Mesenteric fat pad (tissue), 1 donor: ENCODE measurements around the gene ST7. TPM values are rescaled to one million over a fixed set of nuclear protein-coding genes. Genes with fewer than 3 reads are reported as not detected.

Source experiments
- DNase-seq: peaks from one replicate; pipeline ENCODE4 v3.0.0-alpha.2; 2020; ENCODE audit warnings: low spot score
- total RNA-seq: library from RNA; stranded (reverse); fragmentation: NEBNext Ultra II Directional; extraction: Animal tissue kit (Norgen Biotek cat#: 25700); gene quantifications from one replicate; pipeline ENCODE4 v1.2.1, GENCODE V29; 2021
- donor health status: DM: yes; HTN: yes; CAD: no.

Gene ST7
- total RNA-seq, 1 donor from 2014 or later: 17.3 TPM

- DNase-seq: no peak
Observed at GRCh38 chr7:117149692-117150091, 196.4 kb downstream of the ST7 start.

DNA sequence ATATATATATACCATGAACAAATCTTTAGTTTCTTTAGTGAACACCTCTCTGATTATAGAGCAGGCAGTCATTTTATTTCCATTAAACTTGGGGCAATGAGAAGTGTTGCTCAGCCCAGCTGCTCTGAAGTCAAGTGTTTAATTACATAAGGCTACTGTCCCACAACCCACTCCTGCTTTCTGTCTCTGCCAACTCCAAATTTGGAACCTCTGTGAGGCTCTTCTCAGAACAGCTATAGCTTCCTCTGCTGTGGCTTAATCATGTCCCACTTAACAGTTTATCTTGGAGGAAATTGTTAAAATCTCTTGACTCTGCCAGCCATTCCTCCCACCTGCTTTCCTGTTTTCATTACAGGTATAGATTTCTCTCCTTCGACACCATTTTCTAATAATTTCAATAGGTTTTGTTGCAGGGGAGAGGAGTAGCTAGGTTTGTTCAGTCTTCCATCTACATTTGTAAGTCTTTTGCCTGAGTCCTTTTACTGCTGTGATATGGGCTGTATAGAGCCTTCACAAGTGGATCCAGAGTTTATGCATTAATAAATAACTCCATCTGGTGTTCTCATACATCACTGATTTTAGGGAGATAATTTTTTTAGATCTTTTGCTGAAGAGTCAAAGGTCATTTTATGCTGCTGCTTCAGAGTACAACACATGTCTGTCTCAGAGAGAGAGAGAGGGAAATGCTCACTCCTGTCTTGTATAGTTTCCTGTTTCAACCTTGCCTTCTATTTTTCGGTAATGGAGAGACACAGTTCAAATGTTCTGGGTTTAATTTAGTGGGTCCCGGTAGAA, 199.1 kb downstream of the ST7 start:
- DNase-seq: no peak

- no peak for DNase-seq
Observed at GRCh38 chr7:117153016-117153545, 199.8 kb downstream of the ST7 start.

DNA sequence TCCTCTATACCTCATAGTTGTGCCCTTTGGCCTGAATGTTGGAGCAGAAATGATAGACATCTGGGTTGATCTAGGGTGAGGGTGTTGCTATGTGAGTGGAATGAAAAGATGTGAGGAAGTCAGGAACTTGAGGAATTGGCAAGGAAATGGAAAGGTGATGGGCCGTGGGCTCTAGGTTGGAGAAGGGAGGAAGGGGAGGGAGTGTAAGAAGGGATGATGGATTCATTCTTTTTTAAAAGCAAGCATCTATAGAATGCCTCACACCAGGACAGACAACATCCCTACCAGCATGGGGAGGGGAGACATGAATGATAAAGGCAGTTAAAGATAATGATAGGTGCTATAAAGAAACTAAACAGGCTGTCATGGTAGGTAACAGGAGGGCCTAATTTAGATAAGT, 201.4 kb downstream of the ST7 start:
- DNase-seq: no peak

DNA sequence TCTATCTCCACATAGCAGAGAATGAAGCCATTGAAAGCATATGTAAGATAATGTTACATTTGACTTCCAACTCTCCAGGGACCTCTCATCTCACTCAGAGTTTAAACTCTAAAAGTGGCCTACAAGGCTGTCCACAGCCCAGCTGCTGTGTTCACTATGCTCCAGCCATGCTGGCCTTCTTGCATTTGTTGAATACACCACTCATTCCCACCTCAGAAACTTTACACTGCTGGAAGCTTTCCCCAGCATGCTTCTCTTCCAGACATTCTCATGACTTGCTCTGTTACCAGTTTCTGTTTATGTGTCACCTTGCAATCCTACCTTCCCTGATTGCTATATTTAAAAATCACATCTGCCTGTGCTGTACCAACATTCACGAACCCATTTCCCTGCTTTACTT, 202.4 kb downstream of the ST7 start:
- DNase-seq: no peak

DNA sequence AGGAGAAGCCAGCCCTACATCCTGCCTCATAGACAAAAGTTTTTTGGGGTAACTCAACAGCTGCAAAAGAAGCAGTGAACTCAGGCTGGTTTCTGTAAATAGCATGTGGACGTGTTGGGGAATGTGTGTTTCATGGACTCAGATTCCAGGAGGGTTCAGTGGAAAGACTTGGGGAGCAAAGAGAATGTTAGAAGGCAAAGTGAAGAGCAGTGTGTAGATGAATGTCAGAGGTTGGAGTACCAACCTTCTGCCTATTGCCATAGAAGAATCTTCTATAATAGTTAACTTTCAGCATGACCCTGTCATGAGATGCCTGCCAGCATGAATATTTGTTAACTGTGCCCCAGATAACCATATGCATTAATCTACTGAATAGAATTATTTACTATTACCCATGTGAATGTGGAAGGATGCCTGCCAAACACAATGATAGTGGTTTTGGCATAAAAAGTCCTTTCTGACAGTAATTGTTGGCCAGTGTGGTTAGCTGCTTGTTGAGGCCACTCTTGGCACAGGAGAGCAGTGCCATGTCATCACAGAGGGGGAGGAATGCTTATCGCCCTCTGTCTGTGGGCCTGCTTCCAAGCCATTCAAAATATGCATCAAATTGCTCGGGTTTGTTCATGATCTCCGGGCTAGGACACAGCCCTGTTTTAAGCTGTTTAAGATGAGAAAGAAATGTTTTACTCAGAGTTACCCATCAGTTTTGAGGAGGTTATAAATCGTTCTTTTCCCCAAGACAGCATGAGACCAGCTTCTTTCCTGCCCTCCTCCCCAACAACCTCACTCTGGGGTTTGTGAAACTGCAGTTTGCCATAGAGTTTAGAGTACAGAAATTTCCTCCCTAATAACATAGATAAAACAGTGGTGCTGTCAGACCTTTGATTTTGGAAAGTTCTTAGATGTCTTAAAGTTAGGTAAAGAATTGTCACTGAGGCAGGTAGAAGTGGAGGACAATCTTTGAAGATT, 204.2 kb downstream of the ST7 start:
- DNase-seq: no peak

DNA sequence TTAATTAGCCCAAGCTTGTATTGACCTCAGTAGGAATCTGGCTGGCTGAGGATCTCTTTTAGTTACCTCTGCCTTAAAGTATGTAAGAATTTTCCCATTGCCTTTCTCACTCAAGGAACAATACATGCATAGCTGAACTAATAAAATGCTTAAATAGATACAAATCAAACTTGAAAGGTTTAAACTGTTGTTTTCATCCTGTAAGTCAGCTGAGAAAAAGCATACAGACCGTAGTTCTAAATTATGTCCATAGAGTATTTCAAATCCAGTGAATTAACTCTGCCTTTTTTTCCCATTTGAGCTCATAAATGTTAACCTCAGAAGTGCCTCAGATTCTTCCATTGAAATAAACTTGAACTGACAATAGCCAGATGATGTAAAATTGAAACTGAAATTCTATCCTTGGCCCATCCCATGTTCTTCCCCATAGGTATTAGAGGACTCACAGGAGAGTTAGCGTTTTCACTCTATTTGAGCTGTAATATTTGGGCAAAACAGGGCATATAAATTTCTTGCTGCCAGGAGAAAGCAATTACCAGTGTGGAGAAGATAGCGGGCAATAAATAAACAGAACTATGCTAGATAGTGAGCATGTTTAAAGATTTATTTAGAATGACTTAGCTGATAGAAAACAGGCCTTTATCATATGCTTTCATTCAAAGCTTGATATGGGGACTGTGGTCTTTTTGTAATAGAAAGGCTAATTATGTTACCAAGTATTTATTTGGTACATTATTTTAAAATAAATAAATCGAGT, 205.8 kb downstream of the ST7 start:
- DNase-seq: no peak

DNA sequence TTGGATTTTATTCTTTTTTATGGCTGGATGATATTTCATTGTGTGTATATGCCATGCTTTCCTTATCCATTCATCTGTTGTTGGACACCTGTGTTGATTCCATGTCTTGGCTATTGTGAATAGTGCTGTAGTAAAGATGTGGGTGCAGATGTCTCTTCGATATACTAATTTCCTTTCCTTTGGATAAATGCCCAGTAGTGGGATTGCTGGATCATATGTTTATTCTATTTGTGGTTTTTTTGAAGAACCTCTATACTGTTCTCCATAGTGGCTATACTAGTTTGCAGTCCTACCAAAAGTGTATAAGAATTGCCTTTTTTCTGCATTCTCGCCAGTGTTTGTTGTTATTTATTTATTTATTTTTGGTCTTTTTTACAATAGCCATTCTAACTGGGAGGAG, 209.8 kb downstream of the ST7 start:
- no peak for DNase-seq

GRCh38 chr7:117164620-117165019, 211.3 kb downstream of the ST7 start:
- DNase-seq: no peak

- DNase-seq: no peak
Observed at GRCh38 chr7:117165656-117166055, 212.4 kb downstream of the ST7 start.

- no peak for DNase-seq
Observed at GRCh38 chr7:117169907-117170306, 216.6 kb downstream of the ST7 start.

GRCh38 chr7:117171106-117171505, 217.8 kb downstream of the ST7 start:
- DNase-seq: no peak

DNA sequence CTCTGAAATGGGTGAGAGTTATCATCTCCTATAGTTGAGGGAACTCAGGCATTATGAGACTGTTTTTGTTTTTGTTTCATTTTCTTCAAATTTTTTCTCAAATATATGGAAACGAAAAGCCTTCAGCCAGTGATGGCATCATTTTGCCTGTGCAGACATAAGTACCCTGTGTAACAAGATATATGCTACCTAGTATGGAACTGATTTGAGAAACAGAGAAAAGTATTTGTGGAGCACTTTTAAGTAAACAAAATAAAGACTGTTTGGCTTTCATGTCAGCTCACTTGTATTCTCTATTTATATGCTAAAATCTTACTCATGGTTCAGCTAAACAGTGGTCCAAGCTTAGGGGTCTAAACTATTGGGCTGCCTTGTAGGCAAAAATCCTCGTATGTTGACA, 219.0 kb downstream of the ST7 start:
- DNase-seq: no peak

- DNase-seq: no peak
Observed at GRCh38 chr7:117173035-117173770, 219.9 kb downstream of the ST7 start.

DNA sequence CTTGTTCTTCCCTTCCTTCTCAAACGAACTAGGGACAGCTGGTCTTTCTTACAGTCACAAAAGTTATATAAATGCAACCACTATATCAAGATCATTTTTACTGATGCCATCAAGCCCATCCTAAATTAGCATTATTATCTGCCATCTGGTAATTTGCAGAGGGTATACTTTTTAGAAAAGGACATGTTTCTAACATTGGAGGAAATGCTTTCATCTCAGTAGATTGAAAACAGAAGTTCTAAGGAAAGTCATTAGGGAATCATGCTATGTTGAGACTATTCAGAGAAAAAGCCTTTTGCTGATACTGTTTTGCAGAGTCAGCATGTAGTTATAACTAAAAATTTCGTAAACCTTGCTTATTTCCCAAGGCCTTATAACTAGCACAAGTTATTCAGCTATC, 222.9 kb downstream of the ST7 start:
- DNase-seq: no peak

- DNase-seq: no peak
Observed at GRCh38 chr7:117178600-117178999, 225.3 kb downstream of the ST7 start.

GRCh38 chr7:117179701-117180100, 226.4 kb downstream of the ST7 start:
- DNase-seq: no peak

GRCh38 chr7:117183729-117184128, 230.4 kb downstream of the ST7 start:
- no peak for DNase-seq

- no peak for DNase-seq
Observed at GRCh38 chr7:117184367-117184766, 231.1 kb downstream of the ST7 start.

GRCh38 chr7:117185124-117185523, 231.8 kb downstream of the ST7 start:
- DNase-seq: no peak
